Psoas muscle (tissue), 8 donors: Measurements from ENCODE around the gene RILP. TPM values are rescaled to one million over a fixed set of nuclear protein-coding genes. Genes with fewer than 3 reads are reported as not detected.

Experiments
- ATAC-seq, 4 donors: fragments of 200-7000 bp; cut with Tn5 transposase; one replicate each; pipeline ENCODE4 v1.9.1; 2020; ENCODE audit warnings: moderate library complexity in 3 of 4, mild to moderate bottlenecking in 2 of 4
- DNase-seq, 2 donors: peaks; one replicate each; pipeline ENCODE4 v3.0.0-alpha.2; 2020
- H3K27ac ChIP-seq: fragments of 200-600 bp; one replicate; pipeline ENCODE4 v1.8.0; 2022
- H3K27me3 ChIP-seq, 3 donors: fragments of 200-600 bp in 1 of 3; one replicate each; pipeline versions ENCODE4 v1.6.1 to v1.8.0; 2013 to 2022; ENCODE audit warnings: low read length in 2 of 3, mild to moderate bottlenecking in 2 of 3, moderate library complexity in 1 of 3; ENCODE audit not compliant: insufficient read depth in 3 of 3
- H3K36me3 ChIP-seq, 2 donors: fragments of 200-600 bp in 1 of 2; one replicate each; pipeline versions ENCODE4 v1.6.1 to v1.8.0; 2013 to 2022; ENCODE audit warnings: low read depth in 1 of 2, mild to moderate bottlenecking in 1 of 2, moderate library complexity in 1 of 2; ENCODE audit not compliant: insufficient read depth in 1 of 2
- H3K4me1 ChIP-seq: fragments of 200-600 bp; one replicate; pipeline ENCODE4 v1.8.0; 2022
- H3K4me3 ChIP-seq: fragments of 200-600 bp; one replicate; pipeline ENCODE4 v1.8.0; 2022; ENCODE audit warnings: mild to moderate bottlenecking
- H3K9me3 ChIP-seq: fragments of 200-600 bp; one replicate; pipeline ENCODE4 v1.8.0; 2022
- WGBS, 3 donors: extraction: QIAGEN DNeasy Blood & Tissue Kit; methylation state at CpG; one replicate each; pipeline versions ENCODE4 v1.1.6 to v1.1.7; 2013; 5-methylcytosine and 5-hydroxymethylcytosine counted together
- intact Hi-C, 2 donors: fragments of 100-400 bp; cut with DNase I; formaldehyde crosslinking; loops; one replicate each; pipeline versions ENCODE4 v1.11.0 to v1.14.2; 2022
- polyA plus RNA-seq, 3 donors: library from polyadenylated mRNA; stranded (reverse); fragments of 200-250 nt; gene quantifications; one replicate each; pipeline ENCODE4 v1.2.3, GENCODE V29; 2013
- total RNA-seq, 4 donors: library from RNA; stranded (reverse); fragmentation: NEBNext Ultra II Directional in 2 of 4; extraction: Animal tissue kit (Norgen Biotek cat#: 25700) in 2 of 4; gene quantifications; one replicate each; pipeline versions ENCODE4 v1.2.1 to v1.2.4, GENCODE V29; 2021 to 2023
- TF ChIP-seq, protein P1 (sequence below): fragments of 200-600 bp; IDR thresholded peaks from one replicate; pipeline ENCODE4 v1.8.0; 2022; ENCODE audit warnings: antibody characterized with exemption
- donor health status: healthy with polysubstance abuse.
- donor health status: DM: no; HTN: no; CAD: no; lungs with moderate emphysema.
- donor health status: Bipolar disorder and iron deficiency.
- donor health status: healthy.
- donor health status: DM: yes; HTN: yes; CAD: no.
- donor health status: DM: no; HTN: no; CAD: no.
- donor health status: DM: no; HTN: no; CAD: no.
- donor health status: DM: yes; HTN: yes; CAD: no.

The RILP gene
- total and polyA plus RNA-seq, 7 donors: 23.3 to 49.9 (median 29.9) TPM

DNA sequence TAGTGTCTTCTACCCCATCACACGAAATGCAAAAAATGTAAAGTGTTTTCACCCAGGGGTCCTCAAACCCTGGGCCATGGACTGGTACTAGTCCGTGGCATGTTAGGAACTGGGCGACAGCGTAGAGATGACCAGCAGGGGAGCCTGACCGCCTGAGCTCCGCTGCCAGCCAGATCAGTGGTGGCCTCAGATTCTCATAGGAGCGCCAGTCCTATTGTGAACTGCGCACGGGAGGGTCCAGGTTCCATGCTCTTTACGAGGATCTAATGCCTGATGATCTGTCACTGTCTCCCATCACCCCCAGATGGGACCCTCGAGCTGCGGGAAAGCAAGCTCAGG, 8.6 kb downstream of the RILP start:
- TF ChIP-seq, protein P1, sequence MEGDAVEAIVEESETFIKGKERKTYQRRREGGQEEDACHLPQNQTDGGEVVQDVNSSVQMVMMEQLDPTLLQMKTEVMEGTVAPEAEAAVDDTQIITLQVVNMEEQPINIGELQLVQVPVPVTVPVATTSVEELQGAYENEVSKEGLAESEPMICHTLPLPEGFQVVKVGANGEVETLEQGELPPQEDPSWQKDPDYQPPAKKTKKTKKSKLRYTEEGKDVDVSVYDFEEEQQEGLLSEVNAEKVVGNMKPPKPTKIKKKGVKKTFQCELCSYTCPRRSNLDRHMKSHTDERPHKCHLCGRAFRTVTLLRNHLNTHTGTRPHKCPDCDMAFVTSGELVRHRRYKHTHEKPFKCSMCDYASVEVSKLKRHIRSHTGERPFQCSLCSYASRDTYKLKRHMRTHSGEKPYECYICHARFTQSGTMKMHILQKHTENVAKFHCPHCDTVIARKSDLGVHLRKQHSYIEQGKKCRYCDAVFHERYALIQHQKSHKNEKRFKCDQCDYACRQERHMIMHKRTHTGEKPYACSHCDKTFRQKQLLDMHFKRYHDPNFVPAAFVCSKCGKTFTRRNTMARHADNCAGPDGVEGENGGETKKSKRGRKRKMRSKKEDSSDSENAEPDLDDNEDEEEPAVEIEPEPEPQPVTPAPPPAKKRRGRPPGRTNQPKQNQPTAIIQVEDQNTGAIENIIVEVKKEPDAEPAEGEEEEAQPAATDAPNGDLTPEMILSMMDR: no peak
- peaks cover 0 to 23% of the 10 kb centered on the region in 2 donors for H3K36me3 ChIP-seq
- H3K27ac ChIP-seq: no peak overlapping the region
- no peaks in the 10 kb centered on the region for H3K27me3 ChIP-seq
- ATAC-seq: peak in 3 of 4 donors; percentile 16 to 48 (median 31)
- intact Hi-C loops: no loop called here
- no peak for DNase-seq
- 50 to 78% (median 56%) methylated on average over 12 of the region's 12 CpGs for WGBS, 3 donors
- H3K4me1 ChIP-seq: peaks cover 16% of the 10 kb centered on the region
- H3K4me3 ChIP-seq: no peak overlapping the region
- H3K9me3 ChIP-seq: no peaks in the 10 kb centered on the region

GRCh38 chr17:1640329-1641064, 9.2 kb downstream of the RILP start:
- intact Hi-C loops: no loop called here
- DNase-seq: no peak

GRCh38 chr17:1639549-1640180, 10.0 kb downstream of the RILP start:
- intact Hi-C loops: no loop called here
- ATAC-seq (no peak), DNase-seq (no peak)
- Histone ChIP-seq H3K36me3 (peaks cover 0 to 26% of the 10 kb centered on the region in 2 donors), H3K4me3 (no peak overlapping the region), H3K27ac (peak overlapping the region; percentile 30), H3K9me3 (no peaks in the 10 kb centered on the region), H3K27me3 (no peaks in the 10 kb centered on the region), H3K4me1 (peaks cover 16% of the 10 kb centered on the region)
- 85 to 88% (median 85%) methylated on average over 10 to 11 of the region's 11 CpGs for WGBS, 3 donors
- TF ChIP-seq, protein P1: no peak

More at GRCh38 chr17:1640329-1641064, 9.2 kb downstream of the RILP start:
- Histone ChIP-seq H3K27me3 (no peaks in the 10 kb centered on the region), H3K36me3 (peaks cover 0 to 23% of the 10 kb centered on the region in 2 donors), H3K4me3 (no peak overlapping the region), H3K4me1 (peaks cover 16% of the 10 kb centered on the region), H3K9me3 (no peaks in the 10 kb centered on the region), H3K27ac (peak overlapping the region; percentile 30)
- TF ChIP-seq, protein P1: no peak
- peak; percentile 38 to 62 (median 60) for ATAC-seq
- WGBS, 3 donors: 37 to 45% (median 39%) methylated on average over 21 to 23 of the region's 23 CpGs

DNA sequence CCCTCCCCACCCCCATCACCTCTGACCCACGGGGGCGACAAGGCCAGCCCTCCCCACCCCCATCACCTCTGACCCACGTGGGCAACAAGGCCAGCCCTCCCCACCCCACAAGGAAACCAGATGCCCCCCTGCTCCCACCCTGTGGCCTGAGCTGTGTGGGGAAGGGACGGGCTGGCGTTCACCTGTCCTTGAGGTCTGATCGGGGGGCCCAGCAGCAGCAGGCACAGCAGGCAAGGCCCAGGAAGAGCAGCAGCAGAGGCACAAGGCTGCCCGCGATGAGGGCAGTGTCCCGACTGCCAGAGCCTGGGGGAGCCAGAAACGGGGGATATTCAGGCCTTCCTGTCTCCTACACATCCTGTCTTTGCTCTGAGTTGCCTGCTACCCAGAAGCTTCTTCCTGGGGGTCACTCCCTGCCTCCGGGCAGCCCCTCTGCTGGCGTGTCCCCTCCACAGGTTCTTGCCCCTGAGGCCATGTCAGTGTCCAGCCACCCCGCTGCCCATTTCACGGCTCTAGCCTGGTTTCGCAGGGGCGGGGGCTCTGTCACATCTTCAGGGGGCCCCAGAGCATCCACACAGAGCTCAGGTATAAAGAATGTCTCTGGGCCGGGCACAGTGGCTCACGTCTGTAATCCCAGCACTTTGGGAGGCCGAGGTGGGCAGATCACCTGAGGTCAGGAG, 10.9 kb downstream of the RILP start:
- H3K9me3 ChIP-seq: no peaks in the 10 kb centered on the region
- no peaks in the 10 kb centered on the region for H3K27me3 ChIP-seq
- peaks cover 0 to 34% of the 10 kb centered on the region in 2 donors for H3K36me3 ChIP-seq
- peaks cover 9% of the 10 kb centered on the region for H3K4me1 ChIP-seq
- H3K27ac ChIP-seq: no peak overlapping the region
- TF ChIP-seq, protein P1: no peak
- H3K4me3 ChIP-seq: no peak overlapping the region
- intact Hi-C loops: no loop called here
- WGBS, 3 donors: 77 to 85% (median 84%) methylated on average over 18 to 19 of the region's 19 CpGs
- ATAC-seq: no peak
- DNase-seq: no peak
